Left forelimb (tissue), 1 donor: Measurements from ENCODE around the gene DSCAM.

ENCODE experiments used
- DNase-seq: peaks from one replicate; pipeline ENCODE4 v3.0.0-alpha.2; 2018; ENCODE audit warnings: low spot score

Gene DSCAM

DNA sequence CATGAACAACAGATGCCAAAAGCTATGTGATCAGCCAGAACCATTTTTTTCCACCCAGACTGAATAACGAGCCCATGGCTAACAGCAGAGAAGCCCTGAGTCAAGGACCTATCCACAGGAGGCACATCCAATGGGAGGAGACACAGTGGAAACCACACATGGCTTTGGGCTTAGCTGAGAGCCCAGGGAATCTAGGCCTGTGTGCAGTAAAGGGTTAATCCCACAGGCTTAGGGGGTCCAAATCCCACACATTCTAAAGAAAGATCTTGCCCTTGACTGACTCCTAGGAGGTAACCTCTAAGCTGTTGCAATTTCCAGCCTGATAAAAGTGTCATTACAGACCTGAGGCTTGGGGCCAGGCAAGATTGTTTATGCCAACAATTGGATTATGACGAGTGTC, 194.5 kb downstream of the DSCAM start:
- no peak for DNase-seq

DNA sequence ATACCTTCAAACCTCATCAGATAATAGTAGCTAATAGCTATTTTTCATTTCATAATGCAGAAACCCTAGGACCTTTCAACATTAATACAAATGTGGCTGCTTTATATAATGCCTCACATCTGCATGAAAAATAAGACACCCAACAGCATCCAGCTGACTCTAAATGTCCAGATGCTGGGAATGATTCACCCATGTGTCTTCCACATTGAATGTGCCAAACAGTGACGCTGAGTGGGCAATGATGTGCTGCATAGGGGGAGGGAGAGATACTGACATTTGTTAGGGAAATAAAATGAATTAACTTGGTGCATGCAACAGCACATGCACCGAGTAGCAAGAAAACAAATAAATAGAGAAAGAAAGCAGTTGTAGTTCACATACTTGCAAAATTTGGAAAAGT, 199.3 kb downstream of the DSCAM start:
- no peak for DNase-seq

DNA sequence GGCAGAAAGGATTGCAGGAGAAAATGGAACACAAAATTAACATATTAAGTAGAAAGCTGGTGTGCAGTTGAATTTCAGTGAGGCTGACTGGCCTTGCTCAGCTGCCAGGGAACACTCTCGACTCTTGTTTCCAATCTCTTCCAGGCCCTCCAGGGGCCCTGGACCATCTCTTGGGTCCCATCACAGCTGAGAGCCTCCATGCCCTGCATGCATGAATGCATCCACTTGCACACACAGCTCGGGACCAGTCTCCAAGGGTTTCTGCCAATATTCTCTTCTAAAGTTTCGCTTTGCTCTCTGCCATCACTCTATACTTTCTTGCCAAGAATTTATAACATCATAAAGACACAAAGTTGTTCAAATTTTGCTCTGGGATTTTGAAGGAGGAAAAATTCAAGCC, 200.3 kb downstream of the DSCAM start:
- no peak for DNase-seq

DNA sequence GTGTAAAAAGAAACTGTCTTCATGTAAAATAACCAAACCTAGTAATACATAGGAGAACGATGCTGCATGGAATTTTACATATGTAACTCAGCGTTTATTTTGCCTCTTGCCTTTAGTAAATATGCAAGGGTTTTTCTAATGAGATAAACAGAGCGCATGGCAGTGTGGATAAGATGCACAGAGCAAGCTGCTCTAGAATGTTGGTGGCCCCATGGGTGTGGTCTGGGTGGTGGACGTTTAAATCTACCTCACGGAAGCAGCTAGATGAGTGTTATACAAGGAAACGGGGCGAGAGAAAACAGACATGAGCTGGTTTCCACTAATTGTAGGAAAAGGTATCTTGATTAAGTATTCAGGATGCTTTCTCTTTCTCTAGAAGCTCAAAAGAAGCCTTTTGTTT, 205.9 kb downstream of the DSCAM start:
- no peak for DNase-seq

DNA sequence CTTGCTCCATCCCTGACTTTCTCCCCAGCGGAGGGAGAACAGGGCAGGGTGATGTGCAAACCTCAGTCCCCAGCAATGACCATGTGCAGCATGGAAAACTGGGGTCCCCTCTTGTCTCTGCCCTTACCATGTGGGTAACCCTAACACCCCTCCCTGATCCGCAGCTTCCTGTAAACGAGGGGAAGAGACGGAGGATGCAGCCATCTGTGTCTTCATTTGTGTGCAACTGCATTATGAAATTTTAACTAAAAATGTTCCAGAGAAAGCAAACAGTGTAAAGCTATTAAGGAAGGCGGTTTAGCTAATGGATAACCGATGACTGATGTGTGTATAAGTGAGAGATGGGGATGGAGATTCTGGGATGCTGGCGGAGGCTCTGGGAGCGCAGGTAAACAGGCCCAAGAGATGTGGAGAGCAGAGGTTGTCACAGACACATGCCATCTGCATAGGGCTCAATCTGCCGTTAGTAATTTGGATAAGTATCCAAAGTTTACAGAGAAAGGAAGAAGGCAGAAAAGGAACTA, 206.6 kb downstream of the DSCAM start:
- DNase-seq = no peak

DNA sequence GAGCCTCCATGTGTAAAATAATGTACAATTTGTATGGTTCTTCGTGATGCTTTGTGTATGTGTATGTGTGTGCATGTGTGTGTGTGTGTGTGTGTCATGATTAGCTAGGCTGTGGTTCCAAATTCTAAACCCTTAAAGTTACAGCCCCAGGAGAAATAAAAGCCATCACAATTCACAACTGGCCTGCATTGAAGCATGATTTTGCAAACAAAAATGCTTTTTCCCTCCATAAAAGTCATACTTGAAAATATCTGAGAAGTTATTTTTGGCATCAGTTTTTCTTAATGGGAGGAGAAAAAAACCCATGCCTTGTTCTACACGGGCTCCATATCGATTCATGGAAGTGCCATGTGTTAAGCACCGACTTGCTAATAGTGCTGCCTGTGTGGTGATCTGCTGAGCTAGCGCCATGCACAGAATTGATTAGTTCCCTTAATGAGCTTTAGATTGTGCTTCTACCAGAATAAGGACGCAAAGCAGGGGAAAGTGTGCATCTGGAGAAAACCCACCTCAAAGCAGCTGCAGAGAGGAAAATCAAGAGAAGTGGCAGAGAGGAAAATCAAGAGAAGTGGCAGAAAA, 207.3 kb downstream of the DSCAM start:
- DNase-seq = no peak

DNA sequence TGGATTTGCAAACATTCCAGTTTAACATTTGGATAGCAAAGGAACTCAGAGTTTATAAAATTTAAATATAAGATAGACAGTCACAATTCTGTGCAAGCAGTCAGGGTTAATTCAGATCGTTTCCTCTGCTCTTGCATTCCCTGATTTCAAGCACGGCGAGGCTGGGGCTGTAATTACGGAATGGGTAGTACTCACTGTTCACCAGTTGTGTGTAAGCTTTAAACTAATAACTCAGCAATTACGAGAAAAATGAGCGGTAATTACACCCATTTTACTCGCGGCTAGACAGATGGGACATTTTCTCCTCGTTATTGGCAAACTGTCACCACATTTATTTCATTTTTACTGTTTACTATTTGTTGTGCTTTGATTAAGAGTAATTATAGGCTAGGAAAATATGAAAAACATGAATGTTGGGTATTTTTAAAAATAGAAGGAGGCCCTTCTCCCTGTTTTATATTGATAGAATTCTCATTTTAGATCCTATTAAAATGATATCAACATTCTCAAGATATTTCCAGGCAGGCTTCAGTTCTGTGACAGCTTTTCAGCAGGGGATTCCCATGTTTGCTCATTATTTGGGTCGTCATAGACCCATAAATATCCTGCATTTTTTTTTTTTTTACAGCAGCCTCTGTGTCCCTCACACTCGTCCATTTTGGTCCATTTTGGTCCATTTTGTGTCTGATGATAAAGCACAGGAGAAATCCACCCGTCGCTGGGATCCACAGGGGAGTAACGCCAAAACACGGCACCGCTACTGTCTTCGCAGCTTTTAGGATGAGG, 208.3 kb downstream of the DSCAM start:
- DNase-seq = no peak

DNA sequence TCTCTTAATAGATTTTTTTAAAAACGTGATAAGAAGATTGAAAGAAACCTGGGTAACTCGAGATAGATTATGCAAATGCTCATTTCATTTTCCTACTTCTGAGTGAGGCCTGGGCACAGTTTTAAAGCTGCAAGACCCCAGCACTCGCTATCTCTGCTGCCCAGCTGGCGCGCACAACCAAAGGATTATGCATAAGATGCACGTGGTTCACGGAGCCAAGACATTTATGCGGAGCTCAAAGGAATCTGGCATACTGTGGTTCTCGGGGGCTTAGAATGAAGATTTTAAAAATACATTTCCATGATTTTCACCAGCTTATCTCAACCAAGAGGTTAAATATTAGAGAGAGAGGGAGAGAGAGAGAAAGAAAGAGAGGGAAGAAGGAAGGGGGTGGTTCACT, 210.9 kb downstream of the DSCAM start:
- no peak for DNase-seq

DNA sequence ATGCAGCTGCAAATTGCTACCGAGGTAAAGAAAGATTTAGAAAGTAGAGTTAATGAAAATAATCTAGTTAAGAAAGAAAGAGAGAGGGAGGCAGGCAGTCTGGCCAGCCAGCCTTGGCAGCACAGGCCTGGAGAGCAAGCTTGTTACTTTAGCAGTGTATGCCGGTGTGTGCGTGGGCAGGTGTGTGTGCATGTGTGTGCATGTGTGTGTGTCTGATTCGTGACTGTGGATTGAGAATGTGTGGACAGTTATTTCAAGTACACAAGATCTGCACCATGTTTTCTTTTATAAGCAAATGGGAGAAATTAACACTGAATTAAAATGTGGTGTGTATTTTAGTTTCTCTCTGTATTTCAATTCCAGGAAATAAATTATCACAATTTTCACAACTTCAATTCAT, 211.6 kb downstream of the DSCAM start:
- DNase-seq = no peak

DNA sequence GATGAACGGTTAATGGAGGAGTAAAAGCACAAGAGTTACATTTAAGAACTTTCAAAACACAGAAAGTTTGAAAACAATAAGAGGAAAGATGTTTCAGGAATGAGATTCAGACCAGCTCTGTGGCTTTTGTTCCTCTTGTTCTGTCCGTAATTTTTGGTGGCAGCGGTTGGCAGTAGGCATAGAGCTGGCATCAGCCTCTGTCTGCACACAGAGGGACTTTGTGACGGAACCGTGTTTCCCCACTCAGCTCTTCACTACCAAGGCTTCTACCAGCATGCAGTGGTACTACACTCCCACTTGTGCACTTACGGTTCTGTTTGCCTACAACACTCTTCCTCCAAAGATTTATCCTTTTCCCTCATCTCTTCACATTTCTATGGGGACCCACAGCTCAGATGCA, 212.8 kb downstream of the DSCAM start:
- DNase-seq = no peak

DNA sequence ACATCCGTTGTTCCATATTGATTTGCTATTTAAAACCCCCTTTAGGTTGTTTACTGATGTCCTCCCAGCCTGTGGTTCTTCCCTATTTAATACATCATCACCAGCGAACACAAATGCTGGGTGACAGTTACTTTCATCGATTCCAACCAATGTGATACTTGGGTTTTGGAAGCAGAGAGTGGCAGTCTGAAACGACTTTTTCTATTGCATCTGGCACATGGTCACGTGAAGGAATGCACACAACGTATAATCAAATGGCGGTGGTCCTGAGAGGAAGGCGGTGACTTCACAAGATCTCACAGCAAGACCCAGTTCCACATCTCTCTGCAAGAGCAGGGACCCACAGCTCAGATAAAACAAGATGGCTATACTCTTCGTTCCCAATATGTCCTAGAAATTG, 213.9 kb downstream of the DSCAM start:
- no peak for DNase-seq

DNA sequence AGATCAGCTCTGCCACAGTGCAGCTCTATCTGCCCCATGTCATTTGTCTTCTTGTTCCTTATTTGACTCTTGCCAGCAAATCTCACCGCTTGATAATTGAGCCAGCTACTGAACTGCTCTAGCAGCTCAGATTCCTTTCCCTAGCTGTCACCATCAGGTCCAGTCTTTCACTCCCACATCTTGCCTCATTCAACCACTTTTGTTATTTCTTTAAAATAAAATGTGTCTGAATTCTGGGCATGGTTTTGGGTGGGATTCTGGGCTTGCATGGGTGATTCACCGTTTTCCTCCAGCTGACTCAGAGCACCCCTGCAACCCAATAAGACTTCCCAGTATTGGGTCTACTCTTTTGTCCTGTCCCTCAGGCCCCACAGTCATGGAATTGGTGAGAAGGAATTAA, 215.7 kb downstream of the DSCAM start:
- DNase-seq = no peak

DNA sequence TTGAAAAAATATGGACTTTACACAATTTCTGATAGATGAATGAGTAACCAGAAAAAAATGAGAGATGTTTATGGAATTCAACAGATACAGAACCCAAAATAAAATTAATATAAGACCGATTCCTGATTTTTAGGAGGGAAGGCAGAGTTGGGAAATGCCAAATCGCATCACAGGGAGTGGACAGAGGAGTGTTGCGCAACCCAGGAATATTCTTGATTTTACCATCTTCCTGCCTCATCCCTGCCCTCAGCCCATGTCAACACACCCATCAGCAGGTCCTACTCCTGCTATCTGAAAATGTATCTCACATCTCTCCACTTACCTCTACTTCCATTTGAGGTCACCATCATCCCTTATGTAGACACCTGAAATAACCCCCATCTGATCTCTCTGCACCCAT, 221.0 kb downstream of the DSCAM start:
- DNase-seq = no peak

DNA sequence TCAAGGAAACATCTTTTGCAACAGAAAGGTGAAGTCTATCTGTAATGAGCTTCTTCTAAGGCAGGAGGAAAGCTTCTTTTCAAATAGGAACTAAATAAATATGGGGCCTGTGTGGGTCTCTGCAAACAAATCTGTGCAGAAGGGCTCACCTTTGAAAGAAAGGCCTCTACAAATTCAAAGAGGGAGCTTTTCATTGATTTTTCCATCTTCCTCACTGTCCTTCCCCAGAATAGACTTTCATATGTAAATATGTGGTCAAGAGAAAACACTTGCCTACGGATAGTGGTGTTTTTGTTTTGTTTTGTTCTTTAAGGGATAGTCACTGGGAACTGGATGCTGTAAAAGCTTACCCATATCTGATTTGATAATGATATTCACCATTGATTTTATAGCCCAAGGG, 223.4 kb downstream of the DSCAM start:
- no peak for DNase-seq

DNA sequence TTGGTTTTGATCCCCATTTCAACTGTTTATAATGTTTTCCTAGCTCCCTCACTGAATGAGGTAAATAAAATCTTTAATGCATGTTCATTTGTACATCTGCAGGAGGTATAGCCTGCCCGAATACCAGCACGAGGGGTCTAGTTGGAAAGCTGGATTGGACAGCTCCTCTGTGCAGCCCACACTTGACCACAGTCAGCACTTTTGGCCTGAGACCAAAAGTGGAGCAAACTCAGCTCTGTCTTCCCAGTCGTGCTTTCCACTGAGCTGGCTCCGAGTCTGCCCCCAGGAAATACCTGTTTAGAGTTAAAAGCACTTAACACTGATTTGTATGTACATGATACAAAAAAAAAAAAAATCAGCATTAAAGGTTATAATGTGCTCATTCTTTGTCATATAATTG, 224.4 kb downstream of the DSCAM start:
- no peak for DNase-seq

DNA sequence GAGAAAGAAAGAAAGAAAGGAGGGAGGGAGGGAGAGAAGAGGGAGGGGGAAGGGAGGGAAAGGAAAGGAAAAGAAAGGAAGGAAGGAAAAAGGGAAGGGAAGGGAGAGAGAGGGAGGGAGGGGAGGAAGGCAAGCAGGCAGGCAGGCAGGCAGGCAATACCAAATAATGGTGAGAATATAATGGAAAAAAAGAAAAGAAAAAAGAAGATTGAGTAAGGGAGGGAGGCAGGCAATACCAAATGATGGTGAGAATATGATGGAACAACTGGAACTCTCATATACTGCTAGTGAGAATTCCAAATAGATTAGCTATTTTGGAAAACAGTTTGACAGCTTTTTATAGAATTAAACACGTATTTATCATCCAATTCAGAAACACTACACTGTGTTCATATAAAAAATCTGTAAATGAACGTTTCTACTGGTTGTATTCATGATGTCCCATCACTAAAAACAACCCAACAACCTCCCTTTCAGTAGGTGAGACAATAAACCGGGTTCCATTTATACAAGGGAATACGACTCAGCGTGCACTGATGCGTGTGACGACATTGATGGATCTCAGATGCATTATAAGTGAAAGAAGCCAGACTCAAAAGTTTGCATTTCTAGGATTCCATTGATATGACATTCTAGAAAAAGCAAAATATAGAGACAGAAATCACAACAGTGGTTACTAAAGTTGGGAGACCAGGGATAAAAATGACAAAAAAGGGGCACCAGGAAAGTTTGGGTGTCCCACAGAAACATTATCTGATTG, 226.4 kb downstream of the DSCAM start:
- DNase-seq = no peak

DNA sequence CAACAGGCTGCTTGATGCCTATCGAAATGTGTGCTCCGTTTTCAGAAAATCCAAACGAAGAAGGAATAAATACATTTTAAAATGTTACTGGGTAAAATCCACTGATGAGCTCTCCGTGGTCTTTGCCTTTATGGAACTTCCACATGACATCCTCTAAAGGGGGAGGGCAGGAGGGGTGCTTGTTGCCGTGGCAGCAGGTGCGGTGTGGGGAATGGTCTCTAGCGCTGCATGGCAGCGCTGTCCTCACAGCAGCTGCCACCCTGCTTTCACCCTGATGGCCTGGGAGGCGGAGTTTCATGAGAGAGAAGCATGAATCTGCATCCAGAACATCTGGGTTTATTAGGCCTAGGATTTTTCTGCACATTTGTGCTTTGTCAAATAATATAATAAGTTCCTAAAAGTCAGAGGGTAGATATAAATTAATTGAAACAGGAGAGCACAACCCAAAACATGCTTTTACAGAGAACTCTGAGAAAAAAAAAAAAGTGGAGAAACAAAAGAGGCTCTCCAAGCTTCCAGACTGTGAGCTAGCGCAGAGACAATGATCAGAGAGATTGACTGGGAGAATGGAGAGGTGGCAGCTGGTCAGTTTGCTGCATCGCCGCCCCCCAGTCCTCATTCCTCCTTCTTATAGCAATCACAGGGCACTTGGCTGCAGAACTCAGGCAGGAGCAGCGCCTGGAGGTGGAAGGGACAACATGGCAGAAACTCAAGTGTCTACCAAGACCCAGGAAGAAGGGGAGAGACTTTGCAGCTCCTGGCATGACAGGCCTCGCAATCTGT, 228.6 kb downstream of the DSCAM start:
- DNase-seq = no peak

DNA sequence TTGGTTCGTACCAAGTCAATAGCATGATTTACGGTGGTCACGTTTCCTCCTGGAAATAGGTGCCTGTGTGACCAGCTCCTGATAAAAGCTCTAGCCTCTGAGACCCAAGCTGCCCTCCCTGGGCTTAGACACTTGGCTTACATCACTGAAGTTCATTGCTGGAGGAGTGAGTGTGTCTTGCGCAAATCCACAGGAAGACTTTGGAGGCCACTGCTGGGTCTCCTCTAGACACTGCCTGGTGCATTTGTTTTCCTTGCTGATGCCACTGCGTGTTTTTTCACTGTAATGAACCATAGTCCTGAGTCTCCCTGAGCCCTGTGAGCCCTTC, 230.6 kb downstream of the DSCAM start:
- DNase-seq = no peak

DNA sequence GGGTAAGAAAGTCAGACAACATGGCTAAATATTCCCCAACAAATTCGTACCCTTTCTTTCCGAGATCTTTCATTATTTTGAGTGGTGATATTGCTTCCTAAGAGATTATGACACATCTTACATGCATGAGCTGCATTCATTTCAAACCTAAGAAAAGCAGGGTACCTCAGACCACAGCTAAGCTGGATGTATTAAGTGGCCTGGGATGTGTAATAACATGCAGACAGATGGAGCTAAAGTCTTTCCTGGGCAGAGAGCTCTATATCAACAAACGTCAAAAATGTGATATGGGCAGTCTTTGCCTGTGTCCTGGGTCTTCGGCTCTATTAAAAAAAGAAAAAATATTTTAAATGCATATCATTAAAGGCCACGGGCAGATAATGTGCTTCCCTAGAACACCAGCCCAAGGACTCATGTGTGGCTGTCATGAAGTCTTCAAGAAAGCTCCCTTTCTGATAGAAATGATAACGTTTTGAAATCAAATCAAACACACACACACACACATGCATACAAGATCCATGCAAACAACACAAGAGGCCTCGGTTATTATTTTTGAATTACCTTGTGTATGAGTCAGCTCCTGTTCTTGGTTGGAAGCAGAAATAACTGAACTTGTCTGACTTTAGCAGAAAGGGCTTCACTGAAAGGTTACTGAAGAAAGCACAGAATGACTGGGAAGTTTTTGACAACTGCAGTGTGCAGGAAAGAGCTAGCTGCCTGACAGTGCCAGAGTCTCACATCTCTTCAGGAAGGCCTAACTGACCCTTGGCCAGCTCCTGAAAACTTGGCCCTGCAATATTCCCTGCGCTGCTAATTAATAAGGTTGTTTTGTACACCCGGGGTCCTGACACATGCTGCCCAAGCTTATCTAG, 231.2 kb downstream of the DSCAM start:
- no peak for DNase-seq

DNA sequence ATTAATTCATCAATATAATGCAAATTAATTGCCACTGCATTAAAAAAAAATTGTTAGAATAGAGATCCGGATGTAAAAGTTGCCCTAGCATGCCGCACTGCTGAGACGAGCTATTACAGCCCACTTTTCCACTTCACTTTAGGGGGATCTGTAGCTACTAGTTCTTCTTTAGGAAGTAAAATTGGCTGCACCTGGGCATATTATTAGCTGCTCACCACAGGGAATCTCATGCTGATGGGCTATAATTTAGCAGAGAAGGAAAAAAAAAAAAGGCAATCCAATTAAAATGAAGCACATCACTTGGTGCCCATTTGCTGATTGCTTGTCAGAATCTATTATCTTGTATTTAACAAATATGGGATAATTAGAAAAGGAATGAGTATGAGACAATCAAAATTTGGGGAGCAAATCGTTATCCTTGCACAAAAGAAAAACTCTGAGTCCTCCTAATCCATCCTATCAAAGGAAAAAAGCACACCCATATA, 233.4 kb downstream of the DSCAM start:
- no peak for DNase-seq

DNA sequence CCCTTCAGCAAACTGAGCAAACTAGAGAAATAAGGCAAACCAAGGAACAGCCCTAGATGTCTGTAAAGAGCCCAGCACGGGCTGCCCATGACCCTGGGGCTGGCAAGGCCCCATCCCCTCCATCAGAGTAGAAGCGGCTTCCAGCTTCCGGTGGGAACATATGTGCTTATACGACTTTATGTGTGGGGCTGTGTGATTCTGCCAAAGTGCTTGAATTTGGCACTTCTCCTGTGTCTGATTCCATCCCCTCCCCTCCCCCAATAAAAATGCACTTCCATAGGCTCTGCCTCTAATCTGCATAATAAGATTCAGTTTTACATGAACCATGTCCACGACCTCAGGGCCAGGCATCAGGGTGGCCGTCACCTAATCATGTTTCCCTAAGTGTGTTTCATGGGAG, 236.6 kb downstream of the DSCAM start:
- DNase-seq = no peak
